HG02571 (cell line): ENCODE data around the gene OSTM1.

ENCODE experiments used
- ATAC-seq: cut with Tn5 transposase; IDR thresholded peaks from one replicate; pipeline ENCODE4 v1.9.1; 2021; ENCODE audit warnings: mild to moderate bottlenecking, moderate library complexity; ENCODE audit not compliant: unreplicated experiment

OSTM1 gene

GRCh38 chr6:108105571-108105970 lies 31.0 kb upstream of the OSTM1 start:
- no peak for ATAC-seq

- ATAC-seq: no peak
Measured at GRCh38 chr6:108102965-108103364, 28.4 kb upstream of the OSTM1 start.

- no peak for ATAC-seq
Measured at GRCh38 chr6:108100003-108100402, 25.5 kb upstream of the OSTM1 start.

- ATAC-seq: no peak
Measured at GRCh38 chr6:108097882-108098281, 23.3 kb upstream of the OSTM1 start.

GRCh38 chr6:108093781-108094300 lies 19.3 kb upstream of the OSTM1 start:
- no peak for ATAC-seq

GRCh38 chr6:108091288-108091687 lies 16.7 kb upstream of the OSTM1 start:
- ATAC-seq: no peak

- ATAC-seq: no peak
Measured at GRCh38 chr6:108083349-108083748, 8.8 kb upstream of the OSTM1 start.

GRCh38 chr6:108082539-108082938 lies 8.0 kb upstream of the OSTM1 start:
- no peak for ATAC-seq

- ATAC-seq: no peak
Measured at GRCh38 chr6:108080010-108080780, 5.7 kb upstream of the OSTM1 start.

- ATAC-seq: no peak
Measured at GRCh38 chr6:108078191-108078590, 3.6 kb upstream of the OSTM1 start.

GRCh38 chr6:108074057-108074358 lies 533 bp downstream of the OSTM1 start:
- no peak for ATAC-seq

GRCh38 chr6:108071736-108072276 lies 2.7 kb downstream of the OSTM1 start:
- ATAC-seq: no peak

GRCh38 chr6:108068618-108069017 lies 5.9 kb downstream of the OSTM1 start:
- ATAC-seq: no peak

GRCh38 chr6:108068182-108068581 lies 6.4 kb downstream of the OSTM1 start:
- no peak for ATAC-seq

GRCh38 chr6:108052706-108053105 lies 21.8 kb downstream of the OSTM1 start:
- ATAC-seq: no peak

GRCh38 chr6:108051481-108051880 lies 23.1 kb downstream of the OSTM1 start:
- ATAC-seq: no peak

GRCh38 chr6:108039681-108040080 lies 34.9 kb downstream of the OSTM1 start:
- ATAC-seq: no peak

- ATAC-seq: no peak
Measured at GRCh38 chr6:108036884-108037283, 37.7 kb downstream of the OSTM1 start.

GRCh38 chr6:108031968-108032367 lies 42.6 kb downstream of the OSTM1 start:
- no peak for ATAC-seq

GRCh38 chr6:108030211-108030610 lies 44.3 kb downstream of the OSTM1 start:
- no peak for ATAC-seq

GRCh38 chr6:108029226-108029921 lies 45.2 kb downstream of the OSTM1 start:
- ATAC-seq: no peak

- no peak for ATAC-seq
Measured at GRCh38 chr6:108027594-108027993, 46.9 kb downstream of the OSTM1 start.
